Suprapubic skin (tissue), 3 donors: Measurements from ENCODE around the gene MAD1L1.

Experiments
- CTCF ChIP-seq, 2 donors: fragments of 200-600 bp in 1 of 2; fragments of 450-650 bp in 1 of 2; sonication (generic) in 1 of 2; IDR thresholded peaks; one replicate each; pipeline ENCODE4 v1.5.1; 2016 to 2019; ENCODE audit warnings: antibody characterized with exemption in 2 of 2, mild to moderate bottlenecking in 1 of 2, moderate library complexity in 1 of 2
- POLR2A ChIP-seq, 2 donors: fragments of 450-650 bp; IDR thresholded peaks; one replicate each; pipeline ENCODE4 v1.6.1; 2017; ENCODE audit warnings: antibody characterized with exemption in 2 of 2, mild to moderate bottlenecking in 2 of 2, moderate library complexity in 2 of 2

GRCh38 chr7:1998146-1998545, 234.6 kb downstream of the MAD1L1 start:
- TF ChIP-seq CTCF (IDR thresholded peaks at IDR 0.05), result no peak
- no peak for TF ChIP-seq POLR2A (IDR thresholded peaks at IDR 0.05)
